ENCODE measurements around the gene ALAD.
"Not testable (repeated sequence)": the region's sequence is repeated elsewhere in the genome, so short reads cannot be mapped to it uniquely, and the experiment has no call there.

ALAD gene

DNA sequence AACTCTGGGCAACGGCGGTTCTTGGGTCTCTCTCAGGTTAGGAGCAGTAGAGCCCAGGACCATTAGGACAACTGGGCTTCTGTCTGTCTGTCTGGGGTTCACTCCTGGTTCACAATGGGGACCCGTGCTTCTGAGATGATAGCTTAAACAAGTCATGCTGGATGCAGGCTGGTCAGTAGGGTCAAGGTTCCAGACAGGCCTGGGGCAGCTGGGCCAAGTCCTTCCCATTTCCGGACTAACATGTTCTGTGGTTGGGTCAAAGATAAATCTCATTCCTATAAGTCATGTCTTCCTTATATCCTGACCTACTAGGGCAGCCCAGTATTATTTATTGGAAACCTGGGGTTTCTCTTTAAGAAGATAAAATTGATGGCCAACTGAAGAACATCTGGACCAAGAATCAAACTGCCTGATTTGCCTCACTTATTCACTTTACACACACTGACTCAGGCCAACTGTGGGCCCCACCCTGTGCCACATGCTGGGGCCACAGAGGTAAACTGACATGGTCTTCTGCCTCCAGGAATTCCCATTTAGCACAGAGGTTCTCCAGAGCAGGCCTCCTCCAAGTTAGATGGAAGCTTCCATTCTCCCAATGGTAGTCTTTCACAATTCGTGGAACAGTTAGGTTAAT, 32.6 kb downstream of the ALAD start:
- no peak for TF ChIP-seq SNAI2 (CRISPR knock-in tag; IDR thresholded peaks at IDR 0.05)
- TF ChIP-seq ZFP30 (CRISPR knock-in tag; IDR thresholded peaks at IDR 0.05) = no peak
- TF ChIP-seq, protein P1, sequence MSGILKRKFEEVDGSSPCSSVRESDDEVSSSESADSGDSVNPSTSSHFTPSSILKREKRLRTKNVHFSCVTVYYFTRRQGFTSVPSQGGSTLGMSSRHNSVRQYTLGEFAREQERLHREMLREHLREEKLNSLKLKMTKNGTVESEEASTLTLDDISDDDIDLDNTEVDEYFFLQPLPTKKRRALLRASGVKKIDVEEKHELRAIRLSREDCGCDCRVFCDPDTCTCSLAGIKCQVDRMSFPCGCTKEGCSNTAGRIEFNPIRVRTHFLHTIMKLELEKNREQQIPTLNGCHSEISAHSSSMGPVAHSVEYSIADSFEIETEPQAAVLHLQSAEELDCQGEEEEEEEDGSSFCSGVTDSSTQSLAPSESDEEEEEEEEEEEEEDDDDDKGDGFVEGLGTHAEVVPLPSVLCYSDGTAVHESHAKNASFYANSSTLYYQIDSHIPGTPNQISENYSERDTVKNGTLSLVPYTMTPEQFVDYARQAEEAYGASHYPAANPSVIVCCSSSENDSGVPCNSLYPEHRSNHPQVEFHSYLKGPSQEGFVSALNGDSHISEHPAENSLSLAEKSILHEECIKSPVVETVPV (CRISPR knock-in tag; IDR thresholded peaks at IDR 0.05) = no peak
- no peak for TF ChIP-seq RARB (CRISPR knock-in tag; IDR thresholded peaks at IDR 0.05)
- TF ChIP-seq ZC3H10 (CRISPR knock-in tag; IDR thresholded peaks at IDR 0.05) = no peak
- no peak for TF ChIP-seq OSR1 (CRISPR knock-in tag; IDR thresholded peaks at IDR 0.05)
- no peak for ATAC-seq

DNA sequence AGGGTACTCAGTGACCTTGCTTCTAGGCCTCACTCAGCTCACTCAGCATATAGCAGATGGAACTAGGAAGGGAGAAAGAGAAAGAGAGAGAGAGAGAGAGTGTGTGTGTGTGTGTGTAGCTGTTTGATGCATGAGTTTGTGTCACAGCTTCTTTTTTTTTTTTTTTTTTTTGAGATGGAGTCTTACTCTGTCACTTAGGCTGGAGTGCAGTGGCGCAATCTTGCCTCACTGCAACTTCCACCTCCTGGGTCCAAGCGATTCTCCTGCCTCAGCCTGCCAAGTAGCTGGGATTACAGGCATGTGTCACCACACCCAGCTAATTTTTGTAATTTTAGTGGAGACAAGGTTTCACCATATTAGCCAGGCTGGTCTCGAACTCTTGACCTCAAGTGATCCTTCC, 35.4 kb downstream of the ALAD start:
- not testable (repeated sequence) for ATAC-seq

DNA sequence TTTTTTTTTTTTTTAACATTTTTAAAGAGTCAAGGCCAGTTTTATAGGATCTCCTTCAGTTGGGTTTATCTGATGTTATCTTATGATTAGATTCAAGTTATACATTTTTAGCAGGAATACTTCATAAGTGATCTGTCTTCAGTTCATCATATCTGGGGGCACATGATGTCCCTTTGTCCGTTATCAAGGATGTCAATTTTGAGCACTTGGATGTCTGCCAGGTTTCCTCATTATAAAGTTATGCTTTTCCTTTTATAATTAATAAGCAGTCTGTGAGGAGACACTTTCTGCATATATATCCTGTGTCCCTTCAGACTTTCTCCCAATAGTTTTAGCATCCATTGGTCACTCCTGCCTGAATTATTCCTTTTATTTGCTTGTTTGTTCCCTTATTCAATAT, 36.1 kb downstream of the ALAD start:
- no peak for TF ChIP-seq ZNF8 (CRISPR knock-in tag; IDR thresholded peaks at IDR 0.05)
- TF ChIP-seq ZFP30 (CRISPR knock-in tag; IDR thresholded peaks at IDR 0.05) = no peak
- no peak for TF ChIP-seq RARB (CRISPR knock-in tag; IDR thresholded peaks at IDR 0.05)
- no peak for TF ChIP-seq ZNF70 (CRISPR knock-in tag; IDR thresholded peaks at IDR 0.05)
- no peak for TF ChIP-seq TOX (CRISPR knock-in tag; IDR thresholded peaks at IDR 0.05; ENCODE audit: borderline replicate concordance)
- TF ChIP-seq, protein P2, sequence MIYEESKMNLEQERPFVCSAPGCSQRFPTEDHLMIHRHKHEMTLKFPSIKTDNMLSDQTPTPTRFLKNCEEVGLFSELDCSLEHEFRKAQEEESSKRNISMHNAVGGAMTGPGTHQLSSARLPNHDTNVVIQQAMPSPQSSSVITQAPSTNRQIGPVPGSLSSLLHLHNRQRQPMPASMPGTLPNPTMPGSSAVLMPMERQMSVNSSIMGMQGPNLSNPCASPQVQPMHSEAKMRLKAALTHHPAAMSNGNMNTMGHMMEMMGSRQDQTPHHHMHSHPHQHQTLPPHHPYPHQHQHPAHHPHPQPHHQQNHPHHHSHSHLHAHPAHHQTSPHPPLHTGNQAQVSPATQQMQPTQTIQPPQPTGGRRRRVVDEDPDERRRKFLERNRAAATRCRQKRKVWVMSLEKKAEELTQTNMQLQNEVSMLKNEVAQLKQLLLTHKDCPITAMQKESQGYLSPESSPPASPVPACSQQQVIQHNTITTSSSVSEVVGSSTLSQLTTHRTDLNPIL (CRISPR knock-in tag; IDR thresholded peaks at IDR 0.05; ENCODE audit: low read depth) = no peak
- TF ChIP-seq, protein P3, sequence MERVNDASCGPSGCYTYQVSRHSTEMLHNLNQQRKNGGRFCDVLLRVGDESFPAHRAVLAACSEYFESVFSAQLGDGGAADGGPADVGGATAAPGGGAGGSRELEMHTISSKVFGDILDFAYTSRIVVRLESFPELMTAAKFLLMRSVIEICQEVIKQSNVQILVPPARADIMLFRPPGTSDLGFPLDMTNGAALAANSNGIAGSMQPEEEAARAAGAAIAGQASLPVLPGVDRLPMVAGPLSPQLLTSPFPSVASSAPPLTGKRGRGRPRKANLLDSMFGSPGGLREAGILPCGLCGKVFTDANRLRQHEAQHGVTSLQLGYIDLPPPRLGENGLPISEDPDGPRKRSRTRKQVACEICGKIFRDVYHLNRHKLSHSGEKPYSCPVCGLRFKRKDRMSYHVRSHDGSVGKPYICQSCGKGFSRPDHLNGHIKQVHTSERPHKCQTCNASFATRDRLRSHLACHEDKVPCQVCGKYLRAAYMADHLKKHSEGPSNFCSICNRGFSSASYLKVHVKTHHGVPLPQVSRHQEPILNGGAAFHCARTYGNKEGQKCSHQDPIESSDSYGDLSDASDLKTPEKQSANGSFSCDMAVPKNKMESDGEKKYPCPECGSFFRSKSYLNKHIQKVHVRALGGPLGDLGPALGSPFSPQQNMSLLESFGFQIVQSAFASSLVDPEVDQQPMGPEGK (CRISPR knock-in tag; IDR thresholded peaks at IDR 0.05; ENCODE audit: borderline replicate concordance) = no peak
- TF ChIP-seq, protein P1 (CRISPR knock-in tag; IDR thresholded peaks at IDR 0.05) = no peak
- TF ChIP-seq, protein P4, sequence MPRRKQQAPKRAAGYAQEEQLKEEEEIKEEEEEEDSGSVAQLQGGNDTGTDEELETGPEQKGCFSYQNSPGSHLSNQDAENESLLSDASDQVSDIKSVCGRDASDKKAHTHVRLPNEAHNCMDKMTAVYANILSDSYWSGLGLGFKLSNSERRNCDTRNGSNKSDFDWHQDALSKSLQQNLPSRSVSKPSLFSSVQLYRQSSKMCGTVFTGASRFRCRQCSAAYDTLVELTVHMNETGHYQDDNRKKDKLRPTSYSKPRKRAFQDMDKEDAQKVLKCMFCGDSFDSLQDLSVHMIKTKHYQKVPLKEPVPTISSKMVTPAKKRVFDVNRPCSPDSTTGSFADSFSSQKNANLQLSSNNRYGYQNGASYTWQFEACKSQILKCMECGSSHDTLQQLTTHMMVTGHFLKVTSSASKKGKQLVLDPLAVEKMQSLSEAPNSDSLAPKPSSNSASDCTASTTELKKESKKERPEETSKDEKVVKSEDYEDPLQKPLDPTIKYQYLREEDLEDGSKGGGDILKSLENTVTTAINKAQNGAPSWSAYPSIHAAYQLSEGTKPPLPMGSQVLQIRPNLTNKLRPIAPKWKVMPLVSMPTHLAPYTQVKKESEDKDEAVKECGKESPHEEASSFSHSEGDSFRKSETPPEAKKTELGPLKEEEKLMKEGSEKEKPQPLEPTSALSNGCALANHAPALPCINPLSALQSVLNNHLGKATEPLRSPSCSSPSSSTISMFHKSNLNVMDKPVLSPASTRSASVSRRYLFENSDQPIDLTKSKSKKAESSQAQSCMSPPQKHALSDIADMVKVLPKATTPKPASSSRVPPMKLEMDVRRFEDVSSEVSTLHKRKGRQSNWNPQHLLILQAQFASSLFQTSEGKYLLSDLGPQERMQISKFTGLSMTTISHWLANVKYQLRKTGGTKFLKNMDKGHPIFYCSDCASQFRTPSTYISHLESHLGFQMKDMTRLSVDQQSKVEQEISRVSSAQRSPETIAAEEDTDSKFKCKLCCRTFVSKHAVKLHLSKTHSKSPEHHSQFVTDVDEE (CRISPR knock-in tag; IDR thresholded peaks at IDR 0.05) = no peak
- no peak for TF ChIP-seq BACH2 (CRISPR knock-in tag; IDR thresholded peaks at IDR 0.05; ENCODE audit: borderline replicate concordance)
- TF ChIP-seq GLIS3 (CRISPR knock-in tag; IDR thresholded peaks at IDR 0.05) = no peak
- ATAC-seq = no peak

DNA sequence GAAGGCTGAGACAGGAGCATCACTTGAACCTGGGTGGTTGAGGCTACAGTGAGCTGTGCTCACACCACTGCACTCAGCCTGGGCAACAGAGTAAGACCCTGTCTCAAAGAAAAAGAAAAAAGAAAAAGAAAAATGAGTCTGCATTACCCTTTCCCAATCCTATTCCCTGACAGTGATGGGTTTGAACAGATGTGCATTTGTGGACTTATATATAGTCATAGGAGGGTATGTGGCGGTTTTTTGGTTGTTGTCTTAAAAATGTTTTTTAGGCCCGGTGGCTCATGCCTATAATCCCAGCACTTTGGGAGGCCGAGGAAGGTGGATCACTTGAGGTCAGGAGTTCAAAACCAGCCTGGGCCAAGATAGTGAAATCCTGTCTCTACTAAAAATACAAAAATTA, 37.7 kb downstream of the ALAD start:
- no peak for ATAC-seq
- TF ChIP-seq, protein P1 (CRISPR knock-in tag; IDR thresholded peaks at IDR 0.05) = no peak
- TF ChIP-seq, protein P3 (CRISPR knock-in tag; IDR thresholded peaks at IDR 0.05; ENCODE audit: borderline replicate concordance) = no peak
- TF ChIP-seq, protein P5, sequence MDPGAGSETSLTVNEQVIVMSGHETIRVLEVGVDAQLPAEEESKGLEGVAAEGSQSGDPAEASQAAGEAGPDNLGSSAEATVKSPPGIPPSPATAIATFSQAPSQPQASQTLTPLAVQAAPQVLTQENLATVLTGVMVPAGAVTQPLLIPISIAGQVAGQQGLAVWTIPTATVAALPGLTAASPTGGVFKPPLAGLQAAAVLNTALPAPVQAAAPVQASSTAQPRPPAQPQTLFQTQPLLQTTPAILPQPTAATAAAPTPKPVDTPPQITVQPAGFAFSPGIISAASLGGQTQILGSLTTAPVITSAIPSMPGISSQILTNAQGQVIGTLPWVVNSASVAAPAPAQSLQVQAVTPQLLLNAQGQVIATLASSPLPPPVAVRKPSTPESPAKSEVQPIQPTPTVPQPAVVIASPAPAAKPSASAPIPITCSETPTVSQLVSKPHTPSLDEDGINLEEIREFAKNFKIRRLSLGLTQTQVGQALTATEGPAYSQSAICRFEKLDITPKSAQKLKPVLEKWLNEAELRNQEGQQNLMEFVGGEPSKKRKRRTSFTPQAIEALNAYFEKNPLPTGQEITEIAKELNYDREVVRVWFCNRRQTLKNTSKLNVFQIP (CRISPR knock-in tag; IDR thresholded peaks at IDR 0.05; ENCODE audit: borderline replicate concordance, low read depth) = no peak
- no peak for TF ChIP-seq ZC3H10 (CRISPR knock-in tag; IDR thresholded peaks at IDR 0.05)
- no peak for TF ChIP-seq ISL1 (CRISPR knock-in tag; IDR thresholded peaks at IDR 0.05)
- no peak for TF ChIP-seq CSDC2 (CRISPR knock-in tag; IDR thresholded peaks at IDR 0.05)
- no peak for TF ChIP-seq TOX (CRISPR knock-in tag; IDR thresholded peaks at IDR 0.05; ENCODE audit: borderline replicate concordance)
- no peak for TF ChIP-seq ZFP3 (CRISPR knock-in tag; IDR thresholded peaks at IDR 0.05)
- TF ChIP-seq ZFP30 (CRISPR knock-in tag; IDR thresholded peaks at IDR 0.05) = no peak
- TF ChIP-seq, protein P2 (CRISPR knock-in tag; IDR thresholded peaks at IDR 0.05; ENCODE audit: low read depth) = no peak
- no peak for TF ChIP-seq GLIS3 (CRISPR knock-in tag; IDR thresholded peaks at IDR 0.05)
- no peak for TF ChIP-seq PPARA (CRISPR knock-in tag; IDR thresholded peaks at IDR 0.05; ENCODE audit: borderline replicate concordance)
- no peak for TF ChIP-seq RARB (CRISPR knock-in tag; IDR thresholded peaks at IDR 0.05)

All from SK-N-SH treated with all-trans-retinoic acid at 6 μM for 48 hours (cell line).